DOHH2 (cell line): ENCODE data around the gene PTPRN2.

Experiments
- H3F3A ChIP-seq: fragments of 200-600 bp; sonication (generic), shearing (Covaris generic); 2 replicates; pipeline ENCODE4 v1.6.0; 2016; ENCODE audit warnings: antibody characterized with exemption, mild to moderate bottlenecking; ENCODE audit not compliant: control insufficient read depth, insufficient read depth
- H3K27ac ChIP-seq: fragments of 200-600 bp; sonication (generic); 2 replicates; pipeline ENCODE4 v1.5.1; 2014; ENCODE audit warnings: low read depth, mild to moderate bottlenecking, low read length, moderate library complexity
- H3K27me3 ChIP-seq: fragments of 200-600 bp; sonication (generic); 2 replicates; pipeline ENCODE4 v1.6.1; 2014; ENCODE audit warnings: mild to moderate bottlenecking, low read length, mixed read lengths; ENCODE audit not compliant: control insufficient read depth
- H3K36me3 ChIP-seq: fragments of 200-600 bp; sonication (generic); 2 replicates; pipeline ENCODE4 v1.6.1; 2014; ENCODE audit warnings: mild to moderate bottlenecking, low read length, moderate library complexity, mixed read lengths; ENCODE audit not compliant: control insufficient read depth
- H3K4me1 ChIP-seq: fragments of 200-600 bp; sonication (generic); 2 replicates; pipeline ENCODE4 v1.6.1; 2014; ENCODE audit warnings: mild to moderate bottlenecking, low read length, mixed read lengths; ENCODE audit not compliant: control insufficient read depth
- H3K4me2 ChIP-seq: fragments of 200-600 bp; sonication (generic); 2 replicates; pipeline ENCODE4 v1.6.0; 2014; ENCODE audit warnings: mild to moderate bottlenecking, low read length, moderate library complexity
- H3K4me3 ChIP-seq: fragments of 200-600 bp; sonication (generic); 2 replicates; pipeline ENCODE4 v1.5.1; 2014; ENCODE audit warnings: mild to moderate bottlenecking, low read length, mixed read lengths
- H3K79me2 ChIP-seq: fragments of 200-600 bp; sonication (generic); 2 replicates; pipeline ENCODE4 v1.6.1; 2014; ENCODE audit warnings: mild to moderate bottlenecking, low read length, mixed read lengths; ENCODE audit not compliant: control insufficient read depth
- H3K9me2 ChIP-seq: fragments of 200-600 bp; sonication (generic); replicated peaks from 2 replicates; pipeline ENCODE4 v1.6.1; 2014; ENCODE audit warnings: mild to moderate bottlenecking, low read length, mixed read lengths; ENCODE audit not compliant: control insufficient read depth
- H3K9me3 ChIP-seq: fragments of 200-600 bp; sonication (generic); 2 replicates; pipeline ENCODE4 v1.6.1; 2014; ENCODE audit warnings: antibody characterized with exemption, low read length, mixed read lengths; ENCODE audit not compliant: control insufficient read depth, insufficient read depth
- H4K20me1 ChIP-seq: fragments of 200-600 bp; sonication (generic); 2 replicates; pipeline ENCODE4 v1.6.0; 2014; ENCODE audit warnings: low read depth, mild to moderate bottlenecking, antibody characterized with exemption, low read length, moderate library complexity; ENCODE audit not compliant: control insufficient read depth, insufficient read depth
- CTCF ChIP-seq: fragments of 200-600 bp; sonication (generic); IDR thresholded peaks from one replicate; pipeline ENCODE4 v1.5.1; 2014; ENCODE audit warnings: antibody characterized with exemption, mild to moderate bottlenecking, low read depth, low read length; ENCODE audit not compliant: poor library complexity, severe bottlenecking
- EZH2phosphoT487 ChIP-seq: fragments of 200-600 bp; sonication (generic); IDR thresholded peaks from 2 replicates; pipeline ENCODE4 v1.6.1; 2017; ENCODE audit warnings: borderline replicate concordance, mild to moderate bottlenecking, antibody characterized with exemption, low read length, moderate library complexity, mixed read lengths

Gene PTPRN2

GRCh38 chr7:158489462-158490155 lies 98.0 kb downstream of the PTPRN2 start:
- Histone ChIP-seq H3K79me2 (no peaks in the 10 kb centered on the region), H3K36me3 (no peaks in the 10 kb centered on the region), H3K27me3 (no peaks in the 10 kb centered on the region), H3F3A (no peaks in the 10 kb centered on the region), H3K4me3 (no peak overlapping the region), H3K4me1 (no peaks in the 10 kb centered on the region), H4K20me1 (no peaks in the 10 kb centered on the region), H3K9me2 (no peaks in the 10 kb centered on the region), H3K9me3 (peaks cover 15% of the 10 kb centered on the region; the same call in 1 of the 2 replicates), H3K4me2 (no peak overlapping the region), H3K27ac (no peak overlapping the region)
- TF ChIP-seq CTCF, result no peak
- TF ChIP-seq EZH2phosphoT487, result no peak

- no peaks in the 10 kb centered on the region for H3K36me3 ChIP-seq
- H3K4me2 ChIP-seq, result no peak overlapping the region
- no peaks in the 10 kb centered on the region for H3K27me3 ChIP-seq
- no peaks in the 10 kb centered on the region for H4K20me1 ChIP-seq
- H3K4me1 ChIP-seq, result no peaks in the 10 kb centered on the region
- no peak overlapping the region for H3K27ac ChIP-seq
- no peak overlapping the region for H3K4me3 ChIP-seq
- H3K79me2 ChIP-seq, result no peaks in the 10 kb centered on the region
- H3F3A ChIP-seq, result no peaks in the 10 kb centered on the region
- no peak for TF ChIP-seq CTCF
- no peak for TF ChIP-seq EZH2phosphoT487
- peaks cover 15% of the 10 kb centered on the region; the same call in 1 of the 2 replicates for H3K9me3 ChIP-seq
- H3K9me2 ChIP-seq, result no peaks in the 10 kb centered on the region
Measured at GRCh38 chr7:158488181-158488971, 99.2 kb downstream of the PTPRN2 start.

- Histone ChIP-seq H3K27me3 (no peaks in the 10 kb centered on the region), H3F3A (no peaks in the 10 kb centered on the region), H3K9me2 (no peaks in the 10 kb centered on the region), H3K36me3 (no peaks in the 10 kb centered on the region), H3K4me1 (no peaks in the 10 kb centered on the region), H3K79me2 (no peaks in the 10 kb centered on the region), H4K20me1 (no peaks in the 10 kb centered on the region), H3K27ac (no peak overlapping the region), H3K9me3 (peaks cover 15% of the 10 kb centered on the region; the same call in 1 of the 2 replicates), H3K4me2 (no peak overlapping the region), H3K4me3 (no peak overlapping the region)
- TF ChIP-seq CTCF, result no peak
- TF ChIP-seq EZH2phosphoT487, result no peak
Measured at GRCh38 chr7:158487631-158488151, 99.9 kb downstream of the PTPRN2 start.
